ENCODE results near the gene CELF2. TPM values are rescaled to one million over a fixed set of nuclear protein-coding genes. Genes with fewer than 3 reads are reported as not detected.

Gene CELF2
- total RNA-seq, 1 donor from 2014 or later, result 134 TPM

DNA sequence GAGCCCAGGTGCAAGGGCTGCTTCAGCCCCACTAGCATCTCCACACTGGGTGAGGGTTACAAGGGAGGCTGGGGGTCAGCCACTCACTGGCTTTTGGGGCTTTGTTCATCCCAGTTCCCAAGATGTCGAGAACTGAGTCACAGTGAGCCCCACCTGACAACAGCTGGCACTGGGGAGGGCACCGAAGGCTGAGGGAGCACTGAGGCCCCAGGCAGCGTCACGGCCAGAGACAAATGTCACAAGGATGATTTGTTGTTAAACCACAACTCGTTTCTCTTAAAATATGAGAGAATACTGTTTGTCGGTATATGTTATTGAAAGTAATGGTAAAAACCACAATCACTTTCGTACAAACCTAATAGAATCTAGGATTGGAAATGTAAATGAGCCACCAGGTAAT, 219.9 kb downstream of the CELF2 start:
- DNase-seq (ENCODE audit: low spot score), result no peak
- Mint-ChIP-seq H3K4me3 (ENCODE audit: low read depth) (no peak overlapping the region), H3K36me3 (ENCODE audit: low read depth) (peaks cover 64% of the 10 kb centered on the region), H3K27me3 (ENCODE audit: low read depth) (no peaks in the 10 kb centered on the region), H3K27ac (peak overlapping the region; percentile 98), H3K4me1 (ENCODE audit: low read depth) (peaks cover 84% of the 10 kb centered on the region), H3K9me3 (no peaks in the 10 kb centered on the region)
- intact Hi-C loops (cut with micrococcal nuclease), result no loop called here

DNA sequence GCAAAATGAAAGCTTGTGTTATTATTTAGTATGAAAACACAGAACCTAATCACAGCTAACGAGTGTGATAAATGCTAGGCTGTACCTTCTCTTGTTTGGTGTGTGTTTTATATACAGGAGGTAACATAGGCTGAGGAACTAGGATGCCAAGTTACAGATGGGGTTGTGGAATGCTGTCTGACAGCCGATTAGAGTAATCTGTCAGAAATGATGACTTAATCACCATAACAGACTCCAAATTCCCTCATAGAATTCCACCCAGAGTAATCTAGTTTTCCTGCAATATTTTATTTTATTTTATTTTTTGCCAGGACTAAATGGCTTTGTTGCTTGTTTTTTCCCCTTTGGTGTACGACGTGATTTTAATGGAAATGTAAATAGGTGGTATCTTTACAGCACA, 221.2 kb downstream of the CELF2 start:
- intact Hi-C loops (cut with micrococcal nuclease), result loop anchor here (2.0 kb wide), 1 partner anchor 32 kb away; no protein-coding TSS in a partner anchor
- peak overlapping the region; percentile 63 for H3K27ac Mint-ChIP-seq
- peaks cover 60% of the 10 kb centered on the region for H3K36me3 Mint-ChIP-seq (ENCODE audit: low read depth)

DNA sequence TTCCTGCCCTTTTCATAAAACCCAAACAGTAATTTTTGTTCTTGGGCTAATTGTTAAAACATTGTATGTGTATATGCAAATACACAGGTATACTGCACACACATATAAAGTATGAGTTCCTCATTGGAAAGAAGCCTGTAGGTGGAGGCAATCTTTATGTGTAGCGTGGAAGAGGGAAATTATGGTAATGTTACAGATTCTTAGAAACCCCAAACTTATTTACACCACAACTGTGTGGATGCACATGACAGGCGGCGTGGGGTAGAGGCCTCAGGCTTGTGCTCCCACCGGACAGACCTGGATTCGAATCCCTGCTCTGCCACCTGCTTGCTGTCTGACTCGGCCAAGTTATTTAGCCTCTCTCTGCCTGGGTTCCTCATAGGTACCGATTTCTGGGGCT, 223.0 kb downstream of the CELF2 start:
- no peak overlapping the region for H3K4me3 Mint-ChIP-seq (ENCODE audit: low read depth)
- H3K27ac Mint-ChIP-seq, result peak overlapping the region; percentile 58
- H3K4me1 Mint-ChIP-seq (ENCODE audit: low read depth), result peaks cover 70% of the 10 kb centered on the region
- H3K36me3 Mint-ChIP-seq (ENCODE audit: low read depth), result peaks cover 51% of the 10 kb centered on the region
- H3K27me3 Mint-ChIP-seq (ENCODE audit: low read depth), result no peaks in the 10 kb centered on the region
- DNase-seq (ENCODE audit: low spot score), result no peak
- H3K9me3 Mint-ChIP-seq, result no peaks in the 10 kb centered on the region
- intact Hi-C loops (cut with micrococcal nuclease), result no loop called here

More for the DNA sequence above, 221.2 kb downstream of the CELF2 start:
- Mint-ChIP-seq H3K9me3 (no peaks in the 10 kb centered on the region), H3K4me1 (ENCODE audit: low read depth) (peaks cover 82% of the 10 kb centered on the region), H3K27me3 (ENCODE audit: low read depth) (no peaks in the 10 kb centered on the region), H3K4me3 (ENCODE audit: low read depth) (no peak overlapping the region)
- DNase-seq (ENCODE audit: low spot score), result no peak

DNA sequence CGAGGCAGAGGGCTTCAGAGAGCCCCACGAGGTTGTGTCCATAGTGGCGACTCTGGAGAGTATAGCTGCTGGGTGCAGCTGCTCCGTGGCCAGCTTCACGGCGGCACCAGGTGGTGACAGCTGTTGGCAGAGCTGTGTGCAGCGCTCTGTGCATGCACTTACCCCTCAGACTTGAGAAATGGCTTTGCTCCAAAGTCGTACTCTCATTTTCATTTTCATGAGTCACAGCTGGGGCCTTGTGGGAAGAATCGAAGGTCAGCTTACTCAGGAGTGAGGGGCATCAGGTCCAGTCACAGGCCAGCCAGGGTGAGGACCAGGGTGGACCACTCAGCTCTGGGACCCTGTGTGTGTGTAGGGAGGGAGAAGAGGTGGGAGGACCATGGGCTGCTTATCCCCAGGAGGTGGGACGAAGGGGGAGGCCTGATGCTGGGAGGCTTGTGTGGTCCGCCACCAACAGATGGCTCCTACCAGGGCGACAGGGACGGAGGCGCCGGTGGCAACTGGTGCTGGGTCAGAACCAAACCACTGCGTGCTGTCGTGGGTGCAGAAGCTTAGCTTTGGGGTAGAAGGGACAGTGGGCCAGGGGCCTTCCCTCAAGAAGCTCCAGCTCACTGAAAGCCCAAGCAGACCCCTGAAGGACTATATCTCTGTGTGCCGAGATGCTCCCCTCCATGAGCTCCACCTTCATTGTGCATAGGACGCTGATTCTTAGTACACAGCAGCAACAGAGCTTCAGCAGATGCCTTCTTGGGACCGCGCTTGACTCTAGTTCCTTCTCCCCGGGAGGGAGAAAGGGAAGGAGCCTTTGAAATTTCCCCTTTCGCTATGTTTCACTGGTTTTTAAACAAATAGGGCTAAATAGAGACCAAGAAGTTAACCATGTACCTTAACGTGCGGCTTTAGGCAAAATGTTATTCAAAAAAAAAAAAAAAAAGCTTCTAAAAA, 225.0 kb downstream of the CELF2 start:
- H3K4me1 Mint-ChIP-seq (ENCODE audit: low read depth), result peaks cover 50% of the 10 kb centered on the region
- H3K27ac Mint-ChIP-seq, result peak overlapping the region; percentile 90
- H3K9me3 Mint-ChIP-seq, result no peaks in the 10 kb centered on the region
- intact Hi-C loops (cut with micrococcal nuclease), result no loop called here
- H3K27me3 Mint-ChIP-seq (ENCODE audit: low read depth), result no peaks in the 10 kb centered on the region
- peaks cover 40% of the 10 kb centered on the region for H3K36me3 Mint-ChIP-seq (ENCODE audit: low read depth)
- peak overlapping the region; percentile 5 for H3K4me3 Mint-ChIP-seq (ENCODE audit: low read depth)
- no peak for DNase-seq (ENCODE audit: low spot score)

DNA sequence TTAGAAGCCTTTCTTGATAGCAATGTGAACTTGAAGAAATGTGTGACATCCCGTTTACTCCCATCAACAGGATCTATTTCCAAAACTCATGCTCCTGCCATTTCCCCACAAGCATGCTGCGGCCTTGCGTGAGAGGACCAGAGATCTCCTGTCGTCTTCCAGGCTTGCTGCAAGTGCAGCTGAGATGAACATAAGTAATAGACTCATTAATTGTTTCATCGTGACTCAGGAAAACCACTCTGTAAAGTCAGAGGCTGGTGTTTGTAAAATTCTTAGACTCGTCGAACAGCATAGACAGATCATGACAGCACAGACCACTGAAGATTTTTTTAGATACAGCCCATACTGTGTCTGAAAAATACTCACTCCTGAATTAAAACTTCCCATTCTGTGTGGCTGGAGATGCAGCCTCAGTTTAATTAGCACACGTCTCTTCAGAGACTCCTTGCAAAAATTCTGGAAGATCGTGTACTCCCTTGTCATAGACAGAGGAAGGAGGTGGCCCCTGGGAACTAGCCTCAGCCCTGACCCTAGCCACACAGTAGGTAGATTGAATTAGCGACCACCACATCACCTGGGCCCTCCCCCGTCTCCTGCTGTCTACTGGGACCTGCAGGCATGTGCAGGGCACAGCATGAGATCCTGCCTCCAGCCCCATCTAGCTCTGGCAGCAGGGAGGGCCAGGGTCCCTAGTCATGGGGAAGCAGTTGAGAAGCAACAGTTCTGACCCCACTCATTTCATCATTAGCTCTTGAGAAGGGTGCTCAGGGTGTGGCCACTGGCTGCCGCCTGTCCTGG, 226.0 kb downstream of the CELF2 start:
- peak overlapping the region; percentile 23 for H3K4me3 Mint-ChIP-seq (ENCODE audit: low read depth)
- DNase-seq (ENCODE audit: low spot score), result no peak
- intact Hi-C loops (cut with micrococcal nuclease), result loop anchor here (2.0 kb wide), 1 partner anchor 19 kb away; no protein-coding TSS in a partner anchor
- no peaks in the 10 kb centered on the region for H3K27me3 Mint-ChIP-seq (ENCODE audit: low read depth)
- peaks cover 46% of the 10 kb centered on the region for H3K4me1 Mint-ChIP-seq (ENCODE audit: low read depth)
- H3K36me3 Mint-ChIP-seq (ENCODE audit: low read depth), result peaks cover 36% of the 10 kb centered on the region
- H3K27ac Mint-ChIP-seq, result peak overlapping the region; percentile 85
- no peaks in the 10 kb centered on the region for H3K9me3 Mint-ChIP-seq

DNA sequence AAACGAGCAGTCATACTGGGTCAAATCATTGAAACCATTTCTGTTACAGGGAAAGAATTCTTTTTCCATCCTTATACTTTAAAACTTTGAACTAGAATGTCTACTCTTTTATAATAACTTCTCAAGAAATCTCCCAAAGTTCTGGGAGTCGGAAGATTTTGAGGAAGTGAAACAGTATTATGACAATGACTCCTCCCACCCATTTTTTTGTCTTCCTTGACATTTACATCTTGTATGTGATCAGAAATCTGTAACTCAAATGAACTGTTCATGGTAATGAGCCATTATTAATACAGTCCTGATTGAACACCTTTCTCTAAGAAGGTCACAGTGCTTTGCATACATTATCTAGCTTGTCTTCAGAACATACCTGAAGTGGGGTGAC, 227.4 kb downstream of the CELF2 start:
- Mint-ChIP-seq H3K9me3 (no peaks in the 10 kb centered on the region), H3K36me3 (ENCODE audit: low read depth) (peaks cover 44% of the 10 kb centered on the region), H3K27ac (no peak overlapping the region), H3K27me3 (ENCODE audit: low read depth) (no peaks in the 10 kb centered on the region), H3K4me1 (ENCODE audit: low read depth) (peaks cover 40% of the 10 kb centered on the region), H3K4me3 (ENCODE audit: low read depth) (no peak overlapping the region)
- intact Hi-C loops (cut with micrococcal nuclease), result loop anchor here (2.0 kb wide), 1 partner anchor 18 kb away; no protein-coding TSS in a partner anchor
- DNase-seq (ENCODE audit: low spot score), result no peak

DNA sequence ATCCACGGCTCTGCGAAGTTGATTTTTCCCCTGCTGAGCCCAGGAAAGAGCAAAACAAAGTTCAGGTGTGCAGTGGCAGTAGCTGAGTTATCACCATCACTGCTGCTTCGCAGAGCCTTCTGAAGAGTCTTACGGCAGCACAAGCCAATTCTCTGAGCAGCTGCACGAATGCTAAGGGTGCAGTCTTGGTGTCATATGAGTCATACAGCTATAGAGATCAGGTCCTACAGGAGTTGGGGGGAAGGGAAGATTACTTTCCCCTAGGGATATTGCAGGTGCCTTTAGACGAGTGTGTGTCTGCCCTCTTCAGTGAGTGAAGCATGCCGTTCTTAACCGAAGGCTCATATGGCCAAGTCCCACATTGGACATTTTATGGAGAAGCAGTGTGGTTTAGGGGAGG, 227.8 kb downstream of the CELF2 start:
- Mint-ChIP-seq H3K4me1 (ENCODE audit: low read depth) (peaks cover 35% of the 10 kb centered on the region), H3K9me3 (no peaks in the 10 kb centered on the region), H3K27me3 (ENCODE audit: low read depth) (no peaks in the 10 kb centered on the region), H3K36me3 (ENCODE audit: low read depth) (peaks cover 43% of the 10 kb centered on the region), H3K27ac (no peak overlapping the region), H3K4me3 (ENCODE audit: low read depth) (no peak overlapping the region)
- DNase-seq (ENCODE audit: low spot score), result no peak
- intact Hi-C loops (cut with micrococcal nuclease), result loop anchor here (2.0 kb wide), 1 partner anchor 17 kb away; no protein-coding TSS in a partner anchor

DNA sequence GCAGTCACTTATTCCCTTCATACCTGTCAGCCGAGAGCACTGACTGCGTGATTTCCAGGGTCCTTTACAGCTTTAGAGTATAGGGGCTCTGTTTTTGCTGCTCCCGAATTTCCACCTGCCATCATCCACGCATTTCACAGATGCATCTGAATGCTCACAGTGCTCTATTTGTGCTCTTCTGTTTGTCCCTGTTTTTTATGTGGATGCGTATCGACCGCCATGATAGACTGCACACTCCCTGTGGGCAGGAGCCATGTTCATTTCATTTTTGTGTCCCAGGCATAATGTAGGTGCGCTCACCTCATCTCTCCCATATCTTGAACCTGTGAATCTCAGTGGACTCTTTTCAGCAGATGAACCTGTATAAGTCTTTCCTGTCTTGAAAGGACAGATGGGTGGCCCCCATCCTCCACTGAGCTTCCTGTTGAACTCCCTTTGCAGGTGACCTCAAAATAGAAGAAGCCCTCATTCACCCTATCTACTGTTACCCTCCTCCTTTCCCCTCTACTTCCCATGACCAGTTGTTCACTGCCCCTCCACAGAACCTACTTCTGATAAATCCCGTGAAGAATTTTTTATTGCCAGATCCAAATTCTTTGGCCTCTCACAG, 228.4 kb downstream of the CELF2 start:
- Mint-ChIP-seq H3K4me3 (ENCODE audit: low read depth) (no peak overlapping the region), H3K27me3 (ENCODE audit: low read depth) (no peaks in the 10 kb centered on the region), H3K36me3 (ENCODE audit: low read depth) (peaks cover 45% of the 10 kb centered on the region), H3K4me1 (ENCODE audit: low read depth) (peaks cover 31% of the 10 kb centered on the region), H3K27ac (no peak overlapping the region), H3K9me3 (no peaks in the 10 kb centered on the region)
- intact Hi-C loops (cut with micrococcal nuclease), result loop anchor here (2.0 kb wide), 1 partner anchor 17 kb away; no protein-coding TSS in a partner anchor
- DNase-seq (ENCODE audit: low spot score), result no peak

DNA sequence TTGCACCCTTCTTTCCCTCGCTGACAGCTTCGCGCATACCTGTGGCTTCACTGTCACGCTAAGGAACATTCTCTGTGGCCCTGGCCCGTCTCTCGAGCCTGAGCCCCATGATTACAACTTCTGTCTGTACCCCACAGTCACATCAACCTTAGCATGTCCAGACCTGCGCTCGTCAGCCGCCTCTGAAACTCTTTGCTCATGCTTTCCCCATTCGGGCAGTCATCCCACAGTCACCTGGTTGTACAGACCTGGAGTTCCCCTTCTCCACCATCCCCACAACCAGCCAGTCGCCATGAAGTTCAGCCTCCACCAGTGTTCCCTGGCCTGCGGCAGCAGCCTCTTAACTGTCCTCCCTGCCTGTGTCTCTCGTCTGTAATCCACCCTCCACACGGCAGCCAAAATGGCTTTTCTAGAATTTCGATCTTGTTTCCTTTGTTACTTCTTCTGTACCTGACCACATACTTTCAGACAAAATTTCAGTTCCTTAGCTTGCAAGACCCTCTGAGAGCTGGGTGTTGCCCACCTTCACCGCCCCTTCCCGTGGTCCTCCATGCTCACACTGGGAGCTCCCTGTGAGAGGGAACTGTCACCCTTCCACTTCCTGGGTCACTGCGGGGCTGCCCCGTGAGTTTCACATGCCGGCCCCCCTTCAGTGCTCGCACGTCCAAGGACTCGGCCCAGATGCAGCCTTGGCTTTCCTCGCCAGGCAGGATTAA, 229.2 kb downstream of the CELF2 start:
- Mint-ChIP-seq H3K36me3 (ENCODE audit: low read depth) (peaks cover 51% of the 10 kb centered on the region), H3K4me3 (ENCODE audit: low read depth) (no peak overlapping the region), H3K27ac (no peak overlapping the region), H3K9me3 (no peaks in the 10 kb centered on the region), H3K4me1 (ENCODE audit: low read depth) (peaks cover 26% of the 10 kb centered on the region), H3K27me3 (ENCODE audit: low read depth) (no peaks in the 10 kb centered on the region)
- intact Hi-C loops (cut with micrococcal nuclease), result no loop called here
- DNase-seq (ENCODE audit: low spot score), result no peak

DNA sequence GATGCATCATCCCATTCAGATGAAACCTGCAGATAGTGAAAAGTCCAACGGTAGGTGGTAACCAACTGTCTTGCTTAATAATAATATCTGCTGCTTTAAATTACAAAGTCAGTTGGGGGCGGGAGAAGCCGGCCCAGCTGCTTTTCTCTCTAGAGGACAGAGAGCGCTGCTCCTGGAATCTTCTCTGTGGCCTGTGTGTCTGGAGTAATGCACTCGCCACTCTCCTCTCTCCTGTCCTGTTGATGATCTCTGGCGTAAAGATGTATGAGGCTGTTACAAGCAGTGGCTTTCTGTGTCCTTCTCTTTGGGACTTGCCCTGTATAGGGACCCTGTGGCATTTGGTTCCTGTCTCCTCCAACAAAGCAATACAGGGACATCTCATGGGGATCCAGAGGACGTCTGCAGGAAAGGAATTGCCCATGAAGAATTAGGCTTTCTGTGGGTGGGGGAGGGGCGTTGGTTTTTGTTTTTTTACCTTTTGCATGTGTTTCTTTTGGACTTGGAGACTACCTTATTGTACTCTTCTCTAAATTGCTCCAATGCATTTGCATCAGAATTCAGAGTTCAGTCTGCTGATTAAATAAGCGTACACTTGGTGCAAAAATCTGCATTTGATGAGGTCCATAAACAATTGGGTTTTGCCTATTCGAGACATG, 231.6 kb downstream of the CELF2 start:
- DNase-seq (ENCODE audit: low spot score), result no peak
- Mint-ChIP-seq H3K4me3 (ENCODE audit: low read depth) (no peak overlapping the region), H3K4me1 (ENCODE audit: low read depth) (peaks cover 11% of the 10 kb centered on the region), H3K27ac (peak overlapping the region; percentile 48), H3K36me3 (ENCODE audit: low read depth) (peaks cover 52% of the 10 kb centered on the region), H3K9me3 (no peaks in the 10 kb centered on the region), H3K27me3 (ENCODE audit: low read depth) (no peaks in the 10 kb centered on the region)
- intact Hi-C loops (cut with micrococcal nuclease), result no loop called here

DNA sequence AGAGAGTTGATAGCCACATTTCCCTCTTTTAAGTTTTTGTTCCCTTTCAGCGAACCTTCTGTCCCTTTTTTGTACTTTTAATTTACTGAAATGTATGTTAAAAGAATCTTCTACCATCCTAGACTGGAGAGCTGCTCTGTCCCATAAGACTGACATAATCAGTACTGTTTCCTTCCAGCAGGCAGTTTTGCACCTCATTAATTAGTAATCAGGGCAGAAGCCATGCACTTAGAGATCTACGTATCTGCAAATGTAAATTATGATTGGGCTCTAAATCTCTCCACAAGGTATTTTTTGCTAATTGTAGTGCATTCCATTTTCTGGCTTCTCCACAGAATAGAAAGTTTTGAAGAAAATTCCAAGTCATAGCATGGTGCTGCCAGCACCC, 232.1 kb downstream of the CELF2 start:
- intact Hi-C loops (cut with micrococcal nuclease), result no loop called here
- Mint-ChIP-seq H3K4me1 (ENCODE audit: low read depth) (peaks cover 11% of the 10 kb centered on the region), H3K9me3 (no peaks in the 10 kb centered on the region), H3K4me3 (ENCODE audit: low read depth) (no peak overlapping the region), H3K36me3 (ENCODE audit: low read depth) (peaks cover 57% of the 10 kb centered on the region), H3K27ac (no peak overlapping the region), H3K27me3 (ENCODE audit: low read depth) (no peaks in the 10 kb centered on the region)
- DNase-seq (ENCODE audit: low spot score), result no peak

DNA sequence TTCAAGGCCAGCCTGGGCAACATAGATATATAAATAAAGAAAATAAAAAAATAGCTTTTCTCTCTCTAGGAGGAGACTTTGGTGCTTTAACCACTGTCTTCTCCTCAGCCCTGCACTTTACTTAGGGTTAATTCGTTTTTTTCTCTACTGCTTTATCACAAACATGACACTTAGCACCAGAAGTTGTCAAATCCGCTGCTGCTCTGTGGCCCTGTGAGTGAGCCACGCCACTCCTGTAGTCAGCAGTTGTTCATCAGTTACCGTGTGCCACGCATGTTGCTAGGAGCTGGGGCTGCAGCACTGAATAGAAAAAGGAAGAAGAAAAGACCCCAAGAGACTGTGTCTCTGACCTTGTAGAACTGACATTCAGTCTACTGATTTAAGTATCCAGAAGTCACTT, 232.6 kb downstream of the CELF2 start:
- H3K36me3 Mint-ChIP-seq (ENCODE audit: low read depth), result peaks cover 62% of the 10 kb centered on the region
- intact Hi-C loops (cut with micrococcal nuclease), result no loop called here
- peaks cover 14% of the 10 kb centered on the region for H3K4me1 Mint-ChIP-seq (ENCODE audit: low read depth)
- DNase-seq (ENCODE audit: low spot score), result no peak
- no peaks in the 10 kb centered on the region for H3K27me3 Mint-ChIP-seq (ENCODE audit: low read depth)
- H3K9me3 Mint-ChIP-seq, result no peaks in the 10 kb centered on the region
- H3K27ac Mint-ChIP-seq, result no peak overlapping the region
- H3K4me3 Mint-ChIP-seq (ENCODE audit: low read depth), result no peak overlapping the region
